ENCODE data around the gene EMCN. TPM values are rescaled to one million over a fixed set of nuclear protein-coding genes. Genes with fewer than 3 reads are reported as not detected.

The EMCN gene
- total and polyA plus RNA-seq, 2 donors from 2014 or later = 48.1 to 140 TPM

GRCh38 chr4:100510551-100510950 is 7.3 kb downstream of the EMCN start:
- H3K9ac ChIP-seq (ENCODE audit: low read length in 3 of 3) = no peak overlapping the region
- peak overlapping the region in 1 of 3 donors; percentile 20 for H3K4me3 ChIP-seq (ENCODE audit: low read length in 3 of 3)
- no peak overlapping the region for H3K27ac ChIP-seq (ENCODE audit: low read depth in 2 of 2, low read length in 2 of 2)
- no peaks in the 10 kb centered on the region for H3K4me1 ChIP-seq (ENCODE audit: control insufficient read depth in 2 of 3, insufficient read depth in 2 of 3, low read depth in 1 of 3, low read length in 3 of 3)
- H3K27me3 ChIP-seq (ENCODE audit: control insufficient read depth, insufficient read depth, low read length) = no peaks in the 10 kb centered on the region
- TF ChIP-seq CTCF (IDR thresholded peaks at IDR 0.05; ENCODE audit: borderline replicate concordance, extremely low read depth, insufficient read depth) = no peak
- FAIRE-seq (no peak), DNase-seq (peak in 2 of 5 donors; percentile 50 to 51)
- H3K36me3 ChIP-seq (ENCODE audit: control insufficient read depth in 2 of 3, insufficient read depth in 3 of 3, low read length in 3 of 3) = no peaks in the 10 kb centered on the region
- H3K9me3 ChIP-seq (ENCODE audit: control insufficient read depth in 2 of 3, insufficient read depth in 1 of 3, low read length in 3 of 3) = no peaks in the 10 kb centered on the region
- intact Hi-C loops (cut with DNase I) = no loop called here

GRCh38 chr4:100509386-100509785 is 8.4 kb downstream of the EMCN start:
- DNase-seq (no peak), FAIRE-seq (no peak)
- no peak overlapping the region for H3K4me3 ChIP-seq (ENCODE audit: low read length in 3 of 3)
- H3K27ac ChIP-seq (ENCODE audit: low read depth in 2 of 2, low read length in 2 of 2) = no peak overlapping the region
- H3K4me1 ChIP-seq (ENCODE audit: control insufficient read depth in 2 of 3, insufficient read depth in 2 of 3, low read depth in 1 of 3, low read length in 3 of 3) = no peaks in the 10 kb centered on the region
- H3K9me3 ChIP-seq (ENCODE audit: control insufficient read depth in 2 of 3, insufficient read depth in 1 of 3, low read length in 3 of 3) = no peaks in the 10 kb centered on the region
- no peaks in the 10 kb centered on the region for H3K36me3 ChIP-seq (ENCODE audit: control insufficient read depth in 2 of 3, insufficient read depth in 3 of 3, low read length in 3 of 3)
- intact Hi-C loops (cut with DNase I) = no loop called here
- no peak for TF ChIP-seq CTCF (IDR thresholded peaks at IDR 0.05; ENCODE audit: borderline replicate concordance, extremely low read depth, insufficient read depth)
- H3K9ac ChIP-seq (ENCODE audit: low read length in 3 of 3) = no peak overlapping the region
- H3K27me3 ChIP-seq (ENCODE audit: control insufficient read depth, insufficient read depth, low read length) = no peaks in the 10 kb centered on the region

- Histone ChIP-seq H3K4me3 (ENCODE audit: low read length in 3 of 3) (no peak overlapping the region), H3K27me3 (ENCODE audit: control insufficient read depth, insufficient read depth, low read length) (no peaks in the 10 kb centered on the region), H3K4me1 (ENCODE audit: control insufficient read depth in 2 of 3, insufficient read depth in 2 of 3, low read depth in 1 of 3, low read length in 3 of 3) (no peaks in the 10 kb centered on the region), H3K27ac (ENCODE audit: low read depth in 2 of 2, low read length in 2 of 2) (no peak overlapping the region), H3K9me3 (ENCODE audit: control insufficient read depth in 2 of 3, insufficient read depth in 1 of 3, low read length in 3 of 3) (no peaks in the 10 kb centered on the region), H3K9ac (ENCODE audit: low read length in 3 of 3) (no peak overlapping the region), H3K36me3 (ENCODE audit: control insufficient read depth in 2 of 3, insufficient read depth in 3 of 3, low read length in 3 of 3) (no peaks in the 10 kb centered on the region)
- DNase-seq (no peak), FAIRE-seq (no peak)
- intact Hi-C loops (cut with DNase I) = no loop called here
- TF ChIP-seq CTCF (IDR thresholded peaks at IDR 0.05; ENCODE audit: borderline replicate concordance, extremely low read depth, insufficient read depth) = no peak
These were observed 9.1 kb downstream of the EMCN start for GRCh38 chr4:100508691-100509090.

Measured in kidney (tissue), 14 donors.